Esophagus (tissue), 2 donors: ENCODE results near the gene RGL1. TPM values are rescaled to one million over a fixed set of nuclear protein-coding genes. Genes with fewer than 3 reads are reported as not detected.

Source experiments
- H3K27ac ChIP-seq, 2 donors: one replicate each; pipeline ENCODE4 v1.5.1; 2013; ENCODE audit warnings: low read depth in 2 of 2, mild to moderate bottlenecking in 2 of 2, inconsistent platforms in 1 of 2, low read length in 1 of 2, moderate library complexity in 1 of 2
- H3K27me3 ChIP-seq, 2 donors: one replicate each; pipeline ENCODE4 v1.6.1; 2013; ENCODE audit warnings: low read length in 2 of 2, control low read depth in 1 of 2, mild to moderate bottlenecking in 1 of 2; ENCODE audit not compliant: insufficient read depth in 2 of 2, control insufficient read depth in 1 of 2
- H3K36me3 ChIP-seq, 2 donors: one replicate each; pipeline ENCODE4 v1.6.1; 2013; ENCODE audit warnings: low read length in 1 of 2; ENCODE audit not compliant: control insufficient read depth in 2 of 2, insufficient read depth in 2 of 2
- H3K4me1 ChIP-seq, 2 donors: one replicate each; pipeline ENCODE4 v1.6.1; 2013; ENCODE audit warnings: low read length in 1 of 2; ENCODE audit not compliant: control insufficient read depth in 2 of 2, insufficient read depth in 2 of 2
- H3K4me3 ChIP-seq, 2 donors: one replicate each; pipeline ENCODE4 v1.5.1; 2013; ENCODE audit warnings: low read length in 2 of 2, mild to moderate bottlenecking in 2 of 2, low read depth in 1 of 2, moderate library complexity in 1 of 2
- H3K9me3 ChIP-seq, 2 donors: one replicate each; pipeline ENCODE4 v1.6.1; 2013; ENCODE audit warnings: mild to moderate bottlenecking in 2 of 2, low read depth in 1 of 2, low read length in 1 of 2, moderate library complexity in 1 of 2; ENCODE audit not compliant: control insufficient read depth in 2 of 2, insufficient read depth in 1 of 2
- WGBS, 2 donors: extraction: QIAGEN DNeasy Blood & Tissue Kit; methylation state at CpG; one replicate each; pipeline ENCODE4 v1.1.7; 2013; 5-methylcytosine and 5-hydroxymethylcytosine counted together
- polyA plus RNA-seq, 2 donors: library from polyadenylated mRNA; stranded (reverse); fragments of 200-250 nt; gene quantifications; one replicate each; pipeline ENCODE4 v1.2.3, GENCODE V29; 2013
- donor health status: healthy with polysubstance abuse.
- donor health status: Bipolar disorder and iron deficiency.

Gene RGL1
- polyA plus RNA-seq, 2 donors: 1.6 TPM

- H3K4me3 ChIP-seq: no peak overlapping the region
- WGBS, 2 donors: 30 to 58% methylated on average over 1 of the region's 1 CpG
- H3K4me1 ChIP-seq: no peaks in the 10 kb centered on the region
- H3K9me3 ChIP-seq: no peaks in the 10 kb centered on the region
- H3K36me3 ChIP-seq: peaks cover under 1 to 8% of the 10 kb centered on the region in 2 donors
- no peak overlapping the region for H3K27ac ChIP-seq
- no peaks in the 10 kb centered on the region for H3K27me3 ChIP-seq
Measured at GRCh38 chr1:183901748-183902330, 96.9 kb downstream of the RGL1 start.

- H3K27ac ChIP-seq: no peak overlapping the region
- no peaks in the 10 kb centered on the region for H3K27me3 ChIP-seq
- WGBS, 2 donors: 81 to 82% methylated on average over 5 of the region's 5 CpGs
- H3K4me1 ChIP-seq: no peaks in the 10 kb centered on the region
- H3K4me3 ChIP-seq: no peak overlapping the region
- H3K36me3 ChIP-seq: peaks cover 4 to 12% of the 10 kb centered on the region in 2 donors
- no peaks in the 10 kb centered on the region for H3K9me3 ChIP-seq
Measured at GRCh38 chr1:183903101-183903500, 98.2 kb downstream of the RGL1 start.

- peaks cover 10 to 16% of the 10 kb centered on the region in 2 donors for H3K36me3 ChIP-seq
- 89 to 90% methylated on average over 6 of the region's 6 CpGs for WGBS, 2 donors
- no peaks in the 10 kb centered on the region for H3K27me3 ChIP-seq
- H3K9me3 ChIP-seq: no peaks in the 10 kb centered on the region
- no peak overlapping the region for H3K27ac ChIP-seq
- no peaks in the 10 kb centered on the region for H3K4me1 ChIP-seq
- H3K4me3 ChIP-seq: no peak overlapping the region
Measured at GRCh38 chr1:183905508-183906113, 100.7 kb downstream of the RGL1 start.

- Histone ChIP-seq H3K27me3 (no peaks in the 10 kb centered on the region), H3K4me1 (no peaks in the 10 kb centered on the region), H3K9me3 (no peaks in the 10 kb centered on the region), H3K4me3 (no peak overlapping the region), H3K27ac (no peak overlapping the region), H3K36me3 (peaks cover 10 to 18% of the 10 kb centered on the region in 2 donors)
- WGBS, 2 donors: 87 to 89% methylated on average over 4 of the region's 4 CpGs
Measured at GRCh38 chr1:183907070-183907469, 102.2 kb downstream of the RGL1 start.

GRCh38 chr1:183908079-183908478 lies 103.2 kb downstream of the RGL1 start:
- WGBS, 2 donors: 93 to 97% methylated on average over 4 of the region's 4 CpGs
- H3K9me3 ChIP-seq: no peaks in the 10 kb centered on the region
- H3K36me3 ChIP-seq: peaks cover 15 to 19% of the 10 kb centered on the region in 2 donors

GRCh38 chr1:183909672-183910071 lies 104.8 kb downstream of the RGL1 start:
- no peaks in the 10 kb centered on the region for H3K4me1 ChIP-seq
- H3K27ac ChIP-seq: no peak overlapping the region
- no peaks in the 10 kb centered on the region for H3K27me3 ChIP-seq
- no peaks in the 10 kb centered on the region for H3K9me3 ChIP-seq
- WGBS, 2 donors: 88 to 91% methylated on average over 7 of the region's 7 CpGs
- H3K4me3 ChIP-seq: no peak overlapping the region
- H3K36me3 ChIP-seq: peaks cover 19% of the 10 kb centered on the region in 2 donors

More at GRCh38 chr1:183908079-183908478, 103.2 kb downstream of the RGL1 start:
- Histone ChIP-seq H3K4me3 (no peak overlapping the region), H3K4me1 (no peaks in the 10 kb centered on the region), H3K27me3 (no peaks in the 10 kb centered on the region), H3K27ac (no peak overlapping the region)

GRCh38 chr1:183910845-183911244 lies 105.9 kb downstream of the RGL1 start:
- Histone ChIP-seq H3K4me3 (no peak overlapping the region), H3K27ac (no peak overlapping the region), H3K36me3 (peaks cover 13 to 19% of the 10 kb centered on the region in 2 donors), H3K4me1 (no peaks in the 10 kb centered on the region), H3K9me3 (no peaks in the 10 kb centered on the region), H3K27me3 (no peaks in the 10 kb centered on the region)
- WGBS, 2 donors: 79 to 80% methylated on average over 4 of the region's 4 CpGs

GRCh38 chr1:183911285-183911684 lies 106.4 kb downstream of the RGL1 start:
- no peaks in the 10 kb centered on the region for H3K4me1 ChIP-seq
- no peak overlapping the region for H3K4me3 ChIP-seq
- H3K36me3 ChIP-seq: peaks cover 13 to 19% of the 10 kb centered on the region in 2 donors
- no peak overlapping the region for H3K27ac ChIP-seq
- 69 to 79% methylated on average over 2 of the region's 2 CpGs for WGBS, 2 donors
- no peaks in the 10 kb centered on the region for H3K27me3 ChIP-seq
- H3K9me3 ChIP-seq: no peaks in the 10 kb centered on the region

- H3K27ac ChIP-seq: no peak overlapping the region
- peaks cover 10 to 15% of the 10 kb centered on the region in 2 donors for H3K36me3 ChIP-seq
- WGBS, 2 donors: 80 to 84% methylated on average over 5 of the region's 5 CpGs
Measured at GRCh38 chr1:183912265-183912886, 107.5 kb downstream of the RGL1 start.

More at GRCh38 chr1:183912265-183912886, 107.5 kb downstream of the RGL1 start:
- Histone ChIP-seq H3K9me3 (no peaks in the 10 kb centered on the region), H3K4me3 (no peak overlapping the region), H3K27me3 (no peaks in the 10 kb centered on the region), H3K4me1 (no peaks in the 10 kb centered on the region)
